Measurements from ENCODE around the gene JAZF1.
"Not testable (repeated sequence)": the region's sequence is repeated elsewhere in the genome, so short reads cannot be mapped to it uniquely, and the experiment has no call there.

The JAZF1 gene

GRCh38 chr7:27929127-27929526 is 251.5 kb downstream of the JAZF1 start:
- DNase-seq, result no peak

- DNase-seq, result no peak
Observed at GRCh38 chr7:27928001-27928400, 252.6 kb downstream of the JAZF1 start.

- no peak for DNase-seq
Observed at GRCh38 chr7:27925573-27926201, 254.9 kb downstream of the JAZF1 start.

GRCh38 chr7:27923642-27923980 is 257.0 kb downstream of the JAZF1 start:
- peak; percentile 69 for DNase-seq

- DNase-seq, result no peak
Observed at GRCh38 chr7:27922907-27923641, 257.5 kb downstream of the JAZF1 start.

GRCh38 chr7:27922389-27922788 is 258.2 kb downstream of the JAZF1 start:
- DNase-seq, result not testable (repeated sequence)

DNA sequence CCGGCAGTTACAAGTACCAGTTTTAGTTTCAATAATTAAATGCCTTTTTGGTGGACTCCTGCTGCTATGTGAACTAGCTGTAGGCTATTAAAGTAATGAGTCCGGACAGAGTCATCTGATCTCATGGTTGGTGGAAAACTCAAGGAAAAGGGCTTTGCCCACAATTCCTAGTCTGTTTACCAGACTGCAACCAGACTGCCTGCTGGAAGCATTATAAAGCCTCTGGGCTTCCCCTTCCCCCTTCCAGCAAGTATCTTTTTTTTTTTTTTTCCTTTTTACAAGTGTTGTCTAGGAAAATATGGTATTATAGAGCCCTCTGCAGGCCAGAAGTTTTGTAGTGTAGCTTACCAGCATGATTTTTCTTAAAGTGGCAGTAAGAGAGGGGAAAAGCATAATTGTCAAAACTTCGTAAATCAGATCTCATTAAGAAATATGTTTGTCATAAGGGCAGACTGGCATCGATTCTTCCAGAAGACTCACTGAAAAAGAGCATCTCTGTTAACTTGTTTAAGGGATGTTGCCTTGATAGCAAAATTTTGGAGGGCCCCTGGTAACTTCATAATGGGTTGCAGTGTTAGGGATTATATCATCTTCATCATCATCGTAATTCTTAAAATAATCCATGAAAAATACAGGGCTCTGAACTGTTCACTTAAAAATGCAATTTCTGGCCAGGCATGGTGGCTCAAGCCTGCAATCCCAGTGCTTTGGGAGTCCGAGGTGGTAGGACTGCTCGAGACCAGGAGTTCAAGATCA is 259.3 kb downstream of the JAZF1 start:
- DNase-seq, result peak; percentile 98

- peak; percentile 58 for DNase-seq
Observed at GRCh38 chr7:27920281-27920946, 260.2 kb downstream of the JAZF1 start.

DNA sequence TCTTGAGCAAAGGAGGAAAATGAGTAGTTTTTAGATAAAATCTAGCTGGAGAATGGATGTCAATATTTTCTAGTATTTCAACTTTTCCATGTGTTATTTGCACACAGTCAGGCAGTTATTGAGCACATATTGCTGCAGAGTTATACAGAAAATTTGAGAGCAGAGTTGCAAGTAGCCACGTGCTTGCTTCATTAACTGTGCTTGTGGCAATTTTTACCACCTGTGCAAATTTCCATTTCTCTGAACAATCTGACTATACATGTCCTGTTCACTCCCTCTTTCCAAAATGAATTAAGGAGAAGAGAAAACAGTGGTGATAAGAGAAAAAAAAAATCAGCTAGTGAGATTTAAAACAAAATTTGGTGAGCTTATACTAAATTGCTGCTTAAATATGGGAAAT is 262.1 kb downstream of the JAZF1 start:
- no peak for DNase-seq

DNA sequence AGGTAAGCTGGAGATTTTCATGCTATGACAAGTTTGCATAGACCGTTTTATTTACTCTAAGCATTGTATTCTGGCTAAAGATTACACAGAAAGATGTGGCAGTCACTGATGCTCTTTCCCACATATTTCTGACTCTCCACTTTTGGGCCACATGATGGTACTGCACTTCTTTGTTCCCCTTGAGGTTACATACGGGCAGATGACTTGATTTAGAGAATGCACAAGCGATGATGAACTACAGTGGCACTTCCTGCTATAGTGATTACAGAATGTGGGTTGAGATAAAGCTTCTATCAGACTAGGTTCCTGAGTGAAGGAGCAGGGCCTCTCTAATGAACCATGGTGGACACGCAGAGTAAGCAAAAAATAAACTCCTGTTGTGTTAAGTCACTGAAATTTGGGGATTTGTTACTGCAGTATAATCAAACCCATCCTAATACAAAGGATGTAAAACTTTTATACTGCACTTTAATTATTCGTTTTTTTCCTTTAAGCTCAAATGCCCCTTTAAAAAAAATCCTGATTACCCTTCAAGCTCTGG is 262.8 kb downstream of the JAZF1 start:
- DNase-seq, result no peak

DNA sequence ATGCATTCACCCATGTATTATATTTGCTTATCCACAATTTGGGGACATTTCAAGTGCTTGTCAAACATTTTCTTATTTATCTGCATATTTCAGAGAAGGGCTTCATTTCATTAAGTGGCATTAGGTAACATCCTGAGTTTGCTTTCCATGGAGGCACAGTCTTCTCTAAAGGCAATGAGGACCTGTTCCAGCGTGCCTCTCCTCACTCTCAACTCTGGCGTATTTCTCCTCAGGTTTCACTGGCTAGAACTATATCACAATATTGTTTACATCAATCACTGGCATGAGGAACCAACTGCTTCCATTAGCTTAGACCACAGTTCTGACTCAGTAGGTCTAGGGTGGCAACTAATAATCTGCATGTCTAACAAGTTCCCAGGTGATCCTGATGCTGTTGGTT is 263.5 kb downstream of the JAZF1 start:
- no peak for DNase-seq

DNA sequence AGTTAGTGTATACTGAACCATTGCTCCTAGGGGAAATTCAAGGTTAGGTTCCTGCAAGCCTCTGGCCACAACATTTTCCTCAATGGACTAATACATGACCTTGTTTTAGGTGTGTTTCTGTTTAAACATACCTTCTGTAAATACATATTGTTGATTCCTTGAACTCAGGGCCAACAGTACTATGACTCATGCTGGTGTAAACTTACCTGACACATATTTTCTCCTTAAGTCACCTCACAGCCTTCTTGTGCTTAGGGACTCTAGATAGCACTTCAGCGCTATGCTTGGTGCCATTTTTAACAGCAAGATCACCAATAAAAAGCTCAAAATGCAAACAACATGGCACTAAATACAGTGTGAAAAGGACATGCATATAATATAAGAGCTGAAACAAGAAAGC is 264.2 kb downstream of the JAZF1 start:
- DNase-seq, result peak; percentile 24

GRCh38 chr7:27914409-27914808 is 266.2 kb downstream of the JAZF1 start:
- DNase-seq, result no peak

GRCh38 chr7:27912751-27913150 is 267.8 kb downstream of the JAZF1 start:
- no peak for DNase-seq

- DNase-seq, result peak; percentile 29
Observed at GRCh38 chr7:27911920-27912319, 268.7 kb downstream of the JAZF1 start.

- DNase-seq, result peak; percentile 76
Observed at GRCh38 chr7:27910326-27910725, 270.3 kb downstream of the JAZF1 start.

DNA sequence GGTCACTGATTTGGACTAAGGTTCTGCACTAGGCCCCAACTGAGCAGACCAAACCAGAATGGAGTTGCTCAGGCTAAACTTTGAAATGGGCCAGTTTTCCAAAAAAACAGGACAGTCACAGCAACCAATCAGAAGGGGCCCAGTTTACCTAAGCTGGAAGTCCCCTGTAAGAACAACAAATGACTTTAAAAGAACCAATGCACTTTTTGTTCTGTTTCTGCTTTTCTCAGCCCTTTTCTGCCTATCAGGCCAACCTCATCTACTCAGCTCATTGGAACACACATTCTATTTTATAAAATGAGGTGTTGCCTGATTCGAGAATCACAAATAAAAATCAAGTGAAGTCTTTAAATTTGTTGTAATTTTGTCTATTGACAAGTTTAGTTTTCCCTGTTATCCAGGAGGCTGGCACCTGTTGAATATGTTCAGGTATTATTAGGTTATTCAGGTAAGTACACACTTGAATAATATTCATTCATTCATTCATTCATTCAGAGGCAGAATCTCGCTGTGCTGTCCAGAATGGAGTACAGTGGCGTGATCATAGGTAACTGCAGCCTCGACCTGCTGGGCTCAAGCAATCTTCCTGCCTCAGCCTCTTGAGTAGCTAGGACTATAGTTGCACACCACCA is 271.9 kb downstream of the JAZF1 start:
- DNase-seq, result no peak

- DNase-seq, result no peak
Observed at GRCh38 chr7:27906385-27907091, 274.1 kb downstream of the JAZF1 start.

DNA sequence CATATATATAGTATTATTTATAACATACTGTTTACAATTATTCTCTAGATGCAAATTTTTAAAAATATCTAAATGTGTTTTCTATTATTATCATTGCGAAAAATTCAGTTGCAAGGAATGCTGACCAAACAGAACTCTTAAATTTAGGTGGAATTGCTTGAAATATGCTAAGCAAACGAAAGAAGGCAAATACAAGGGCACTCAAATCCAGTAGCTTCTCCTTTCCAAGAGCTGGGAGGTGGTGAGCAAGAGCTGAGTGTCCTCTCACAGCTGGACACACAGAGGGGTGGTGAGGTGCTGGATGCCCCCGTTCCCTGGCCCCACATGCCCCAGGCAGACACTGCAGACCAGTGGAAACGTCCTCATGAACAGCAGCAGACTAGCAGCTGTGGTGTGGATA is 274.6 kb downstream of the JAZF1 start:
- DNase-seq, result no peak

- DNase-seq, result no peak
Observed at GRCh38 chr7:27901028-27901760, 279.4 kb downstream of the JAZF1 start.

- DNase-seq, result no peak
Observed at GRCh38 chr7:27900006-27900405, 280.6 kb downstream of the JAZF1 start.

All from NCI-H69 (cell line).